Measurements from ENCODE around the gene LRRC4C. TPM values are rescaled to one million over a fixed set of nuclear protein-coding genes. Genes with fewer than 3 reads are reported as not detected.

LRRC4C gene
- polyA plus RNA-seq, 1 donor from 2014 or later: 24.3 TPM

GRCh38 chr11:41222236-41222635, 237.2 kb downstream of the LRRC4C start:
- no peak overlapping the region for H3K9ac ChIP-seq (ENCODE audit: low read length)
- H3K4me3 ChIP-seq (ENCODE audit: low read length): no peak overlapping the region
- TF ChIP-seq EZH2 (IDR thresholded peaks at IDR 0.05; ENCODE audit: borderline replicate concordance, insufficient read depth, low read length, poor library complexity, severe bottlenecking): no peak
- no peak for TF ChIP-seq MXI1 (conservative IDR thresholded peaks at IDR 0.05; ENCODE audit: poor library complexity, severe bottlenecking)
- TF ChIP-seq RAD21 (conservative IDR thresholded peaks at IDR 0.05): no peak
- TF ChIP-seq EP300 (conservative IDR thresholded peaks at IDR 0.05; ENCODE audit: poor library complexity, severe bottlenecking): no peak
- no peak for TF ChIP-seq POLR2AphosphoS5 (IDR thresholded peaks at IDR 0.05)
- TF ChIP-seq CTCF (IDR thresholded peaks at IDR 0.05; ENCODE audit: poor library complexity, severe bottlenecking): no peak
- TF ChIP-seq TAF1 (IDR thresholded peaks at IDR 0.05; ENCODE audit: low read depth): no peak
- no peak for TF ChIP-seq SMC3 (conservative IDR thresholded peaks at IDR 0.05; ENCODE audit: poor library complexity)
- no peak for TF ChIP-seq REST (IDR thresholded peaks at IDR 0.05; ENCODE audit: borderline replicate concordance)
- no peaks in the 10 kb centered on the region for H3K27me3 ChIP-seq (ENCODE audit: insufficient read depth, low read depth, low read length)
- H3F3A ChIP-seq (ENCODE audit: insufficient read depth, low read length, poor library complexity, severe bottlenecking): peaks cover 8% of the 10 kb centered on the region
- no peaks in the 10 kb centered on the region for H4K20me1 ChIP-seq (ENCODE audit: insufficient read depth)
- H3K9me2 ChIP-seq (ENCODE audit: insufficient read depth, low read length): no peaks in the 10 kb centered on the region
- H3K36me3 ChIP-seq (ENCODE audit: insufficient read depth, low read length): no peaks in the 10 kb centered on the region
- H3K79me2 ChIP-seq (replicated peaks; ENCODE audit: insufficient read depth, low read length): no peaks in the 10 kb centered on the region
- H3K27ac ChIP-seq (ENCODE audit: low read length): no peak overlapping the region
- H3K9me3 ChIP-seq (ENCODE audit: low read length): no peaks in the 10 kb centered on the region
- H2AFZ ChIP-seq (ENCODE audit: low read depth, low read length): no peak overlapping the region
- no peak overlapping the region for H3K4me2 ChIP-seq (ENCODE audit: low read length)

- Histone ChIP-seq H3K9me3 (ENCODE audit: low read length) (no peaks in the 10 kb centered on the region), H4K20me1 (ENCODE audit: insufficient read depth) (no peaks in the 10 kb centered on the region), H3K4me2 (ENCODE audit: low read length) (no peak overlapping the region), H3K79me2 (replicated peaks; ENCODE audit: insufficient read depth, low read length) (no peaks in the 10 kb centered on the region), H2AFZ (ENCODE audit: low read depth, low read length) (no peak overlapping the region), H3K27ac (ENCODE audit: low read length) (no peak overlapping the region), H3K27me3 (ENCODE audit: insufficient read depth, low read depth, low read length) (no peaks in the 10 kb centered on the region), H3F3A (ENCODE audit: insufficient read depth, low read length, poor library complexity, severe bottlenecking) (no peaks in the 10 kb centered on the region), H3K9ac (ENCODE audit: low read length) (no peak overlapping the region), H3K36me3 (ENCODE audit: insufficient read depth, low read length) (no peaks in the 10 kb centered on the region), H3K9me2 (ENCODE audit: insufficient read depth, low read length) (no peaks in the 10 kb centered on the region), H3K4me3 (ENCODE audit: low read length) (no peak overlapping the region)
- TF ChIP-seq RAD21 (conservative IDR thresholded peaks at IDR 0.05) (no peak), CTCF (IDR thresholded peaks at IDR 0.05; ENCODE audit: poor library complexity, severe bottlenecking) (no peak), TAF1 (IDR thresholded peaks at IDR 0.05; ENCODE audit: low read depth) (no peak), POLR2AphosphoS5 (IDR thresholded peaks at IDR 0.05) (no peak), MXI1 (conservative IDR thresholded peaks at IDR 0.05; ENCODE audit: poor library complexity, severe bottlenecking) (no peak), REST (IDR thresholded peaks at IDR 0.05; ENCODE audit: borderline replicate concordance) (no peak), SMC3 (conservative IDR thresholded peaks at IDR 0.05; ENCODE audit: poor library complexity) (no peak), EP300 (conservative IDR thresholded peaks at IDR 0.05; ENCODE audit: poor library complexity, severe bottlenecking) (no peak), EZH2 (IDR thresholded peaks at IDR 0.05; ENCODE audit: borderline replicate concordance, insufficient read depth, low read length, poor library complexity, severe bottlenecking) (no peak)
Observed at GRCh38 chr11:41206388-41206787, 253.1 kb downstream of the LRRC4C start.

Measured in neural cell (in vitro differentiated cells).